ENCODE results near the gene STMN1. TPM values are rescaled to one million over a fixed set of nuclear protein-coding genes. Genes with fewer than 3 reads are reported as not detected.
"Not testable (repeated sequence)": the region's sequence is repeated elsewhere in the genome, so short reads cannot be mapped to it uniquely, and the experiment has no call there.

Gene STMN1
- total and polyA plus RNA-seq, 9 of the 15 experiments (the other 6 are each of a cell fraction or from before 2014, with no cell fraction given) = 269 to 2,153 (median 595) TPM

DNA sequence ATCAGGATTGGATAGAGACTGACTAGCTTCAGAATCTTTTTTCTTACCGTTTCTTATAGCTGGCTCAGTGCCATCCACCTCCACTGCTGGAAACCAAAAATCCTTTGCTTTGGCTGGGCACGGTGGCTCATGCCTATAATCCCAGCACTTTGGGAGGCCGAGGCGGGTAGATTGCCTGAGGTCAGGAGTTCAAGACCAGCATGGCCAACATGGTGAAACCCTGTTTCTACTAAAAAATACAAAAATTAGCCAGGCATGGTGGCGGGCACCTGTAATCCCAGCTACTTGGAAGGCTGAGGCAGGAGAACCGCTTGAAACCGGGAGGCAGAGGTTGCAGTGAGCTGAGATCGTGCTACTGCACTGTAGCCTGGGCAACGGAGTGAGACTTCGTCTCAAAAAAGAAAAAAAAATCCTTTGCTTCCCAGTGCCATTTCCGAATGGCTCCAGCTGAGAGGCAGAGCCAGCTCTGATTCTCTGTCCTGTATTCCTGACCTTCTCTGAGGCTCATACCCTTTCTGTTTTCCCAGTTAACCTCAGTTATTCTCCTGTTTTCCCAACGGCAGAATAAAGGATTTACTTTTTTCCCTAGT is 26.7 kb upstream of the STMN1 start:
- CTCF ChIA-PET (ENCODE audit: low intra/inter-chr PET ratio); H3K9me1 ChIP-seq (ENCODE audit: control insufficient read depth, insufficient read depth, low read length); H3K79me2 ChIP-seq (ENCODE audit: control insufficient read depth, insufficient read depth, low read length); H3K36me3 ChIP-seq (ENCODE audit: control insufficient read depth, insufficient read depth, low read length); H3K4me3 ChIP-seq; FAIRE-seq; DNase-seq (ENCODE audit: extremely low read depth in 1 of 4, low spot score in 3 of 4); BruUV-seq (replicated peaks); H3K9me3 ChIP-seq (replicated peaks; ENCODE audit: control insufficient read depth, insufficient read depth, low read depth, low read length); in situ Hi-C loops (cut with MboI); H4K20me1 ChIP-seq (replicated peaks; ENCODE audit: control insufficient read depth, insufficient read depth, low read length); H3K27me3 ChIP-seq (ENCODE audit: control insufficient read depth in 2 of 2, insufficient read depth in 2 of 2, low read length in 2 of 2); TF ChIP-seq ZNF740 (CRISPR knock-in tag; IDR thresholded peaks at IDR 0.05): not testable (repeated sequence)
- Histone ChIP-seq H3K4me2 (ENCODE audit: insufficient read depth, low read length) (peak overlapping the region; percentile 80), H3K4me1 (replicated peaks in 1 of 2; ENCODE audit: control insufficient read depth in 2 of 2, insufficient read depth in 2 of 2, low read length in 2 of 2) (peaks cover 20 to 31% of the 10 kb centered on the region in 2 experiments), H3K9ac (ENCODE audit: insufficient read depth in 1 of 2, low read depth in 2 of 2, low read length in 2 of 2) (peak overlapping the region; percentile 22 to 80; a peak in 3 of 4 replicates), H3K27ac (ENCODE audit: extremely low read depth, low read depth, low read length) (peak overlapping the region; percentile 87), H2AFZ (ENCODE audit: low read depth, low read length) (peak overlapping the region; percentile 73)
- 30% methylated on average over 12 of the region's 12 CpGs for WGBS (ENCODE audit: insufficient coverage, low coverage, missing lambda C conversion rate)
- peak; percentile 8 for ATAC-seq
- POLR2A ChIA-PET = interaction anchor here (0.6 to 3.7 kb wide), 8 partner anchors 9 to 1513 kb away, joined by 4 to 18 read pairs (median 6); partner anchors contain the start of gene STMN1
- intact Hi-C loops (cut with micrococcal nuclease) = loop anchor here (1.0 to 2.0 kb wide), 2 partner anchors 26 to 65 kb away; partner anchors contain the start of genes PAFAH2 and STMN1
- TF ChIP-seq, protein P1, sequence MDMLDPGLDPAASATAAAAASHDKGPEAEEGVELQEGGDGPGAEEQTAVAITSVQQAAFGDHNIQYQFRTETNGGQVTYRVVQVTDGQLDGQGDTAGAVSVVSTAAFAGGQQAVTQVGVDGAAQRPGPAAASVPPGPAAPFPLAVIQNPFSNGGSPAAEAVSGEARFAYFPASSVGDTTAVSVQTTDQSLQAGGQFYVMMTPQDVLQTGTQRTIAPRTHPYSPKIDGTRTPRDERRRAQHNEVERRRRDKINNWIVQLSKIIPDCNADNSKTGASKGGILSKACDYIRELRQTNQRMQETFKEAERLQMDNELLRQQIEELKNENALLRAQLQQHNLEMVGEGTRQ (CRISPR knock-in tag; IDR thresholded peaks at IDR 0.05) = peak; percentile 30; the same call in 1 of the 2 replicates
- TF ChIP-seq TSC22D4 (tag; IDR thresholded peaks at IDR 0.05) = 0 out of 2 replicates have a peak, but pooled peaks have one; percentile 19
- TF ChIP-seq ZNF644 (tag; IDR thresholded peaks at IDR 0.05; ENCODE audit: low read depth) = 0 out of 2 replicates have a peak, but pooled peaks have one; percentile 36
- peak; percentile 89 for TF ChIP-seq NFIC (IDR thresholded peaks at IDR 0.05)
- peak in 1 of 2 experiments; percentile 38; a peak in 1 of 4 replicates for TF ChIP-seq ZNF740 (tag; IDR thresholded peaks at IDR 0.05)
- TF ChIP-seq ZNF143 (CRISPR knock-in tag; IDR thresholded peaks at IDR 0.05) = 0 out of 2 replicates have a peak, but pooled peaks have one; percentile 14
- 0 out of 2 replicates have a peak, but pooled peaks have one; percentile 28 for TF ChIP-seq SMAD4 (CRISPR knock-in tag; conservative IDR thresholded peaks at IDR 0.05)
- peak; percentile 50; the same call in 1 of the 2 replicates for TF ChIP-seq E2F1 (CRISPR knock-in tag; IDR thresholded peaks at IDR 0.05)
- TF ChIP-seq RFX1 (IDR thresholded peaks at IDR 0.05) = peak; percentile 69
- 0 out of 2 replicates have a peak, but pooled peaks have one; percentile 4 for TF ChIP-seq ETV1 (tag; conservative IDR thresholded peaks at IDR 0.05; ENCODE audit: low read depth)
- 0 out of 2 replicates have a peak, but pooled peaks have one; percentile 10 for TF ChIP-seq ZNF512 (tag; IDR thresholded peaks at IDR 0.05)
- peak; percentile 23 for TF ChIP-seq KDM5B (IDR thresholded peaks at IDR 0.05; ENCODE audit: insufficient replicate concordance, low read depth, low read length)
- 0 out of 2 replicates have a peak, but pooled peaks have one; percentile 37 for TF ChIP-seq FOXP1 (CRISPR knock-in tag; IDR thresholded peaks at IDR 0.05)
- TF ChIP-seq, protein P2, sequence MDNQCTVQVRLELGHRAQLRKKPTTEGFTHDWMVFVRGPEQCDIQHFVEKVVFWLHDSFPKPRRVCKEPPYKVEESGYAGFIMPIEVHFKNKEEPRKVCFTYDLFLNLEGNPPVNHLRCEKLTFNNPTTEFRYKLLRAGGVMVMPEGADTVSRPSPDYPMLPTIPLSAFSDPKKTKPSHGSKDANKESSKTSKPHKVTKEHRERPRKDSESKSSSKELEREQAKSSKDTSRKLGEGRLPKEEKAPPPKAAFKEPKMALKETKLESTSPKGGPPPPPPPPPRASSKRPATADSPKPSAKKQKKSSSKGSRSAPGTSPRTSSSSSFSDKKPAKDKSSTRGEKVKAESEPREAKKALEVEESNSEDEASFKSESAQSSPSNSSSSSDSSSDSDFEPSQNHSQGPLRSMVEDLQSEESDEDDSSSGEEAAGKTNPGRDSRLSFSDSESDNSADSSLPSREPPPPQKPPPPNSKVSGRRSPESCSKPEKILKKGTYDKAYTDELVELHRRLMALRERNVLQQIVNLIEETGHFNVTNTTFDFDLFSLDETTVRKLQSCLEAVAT (IDR thresholded peaks at IDR 0.05) = peak in 1 of 2 experiments; percentile 65; a peak in 2 of 4 replicates
